BJ (cell line): ENCODE results near the gene SCRT2. TPM values are rescaled to one million over a fixed set of nuclear protein-coding genes. Genes with fewer than 3 reads are reported as not detected.

Source experiments
- CTCF ChIA-PET: fragments of 350-600 bp; formaldehyde crosslinking; extraction: SDS; loops from one replicate; lab custom pipeline; 2021; ENCODE audit warnings: antibody characterized with exemption, inconsistent platforms; lab: Yijun Ruan, JAX
- POLR2A ChIA-PET: fragments of 300-600 bp; sonication (Branson Sonifier 250); formaldehyde crosslinking; extraction: SDS; loops from one replicate; lab custom pipeline; 2021; ENCODE audit warnings: antibody characterized with exemption; lab: Charles Lee
- DNase-seq: peaks from one replicate; pipeline ENCODE4 v3.0.0-alpha.2; 2011; ENCODE audit warnings: low read depth
- H3K27me3 ChIP-seq: 2 replicates; pipeline ENCODE4 v1.6.0; 2011; ENCODE audit warnings: low read length; ENCODE audit not compliant: control insufficient read depth, insufficient read depth
- H3K36me3 ChIP-seq: 2 replicates; pipeline ENCODE4 v1.5.1; 2011; ENCODE audit warnings: low read length; ENCODE audit not compliant: control insufficient read depth, insufficient read depth
- H3K4me3 ChIP-seq: 2 replicates; pipeline ENCODE4 v1.5.1; 2011; ENCODE audit warnings: low read depth, mild to moderate bottlenecking, control low read depth, low read length
- polyA plus RNA-seq: library from polyadenylated mRNA; depleted of rRNA; stranded (reverse); fragments of >200 nt; gene quantifications from 2 replicates; pipeline ENCODE4 v1.2.3, GENCODE V29; 2011
- TF ChIP-seq, protein P1 (sequence below): IDR thresholded peaks from 2 replicates; pipeline ENCODE4 v1.5.1; 2011; ENCODE audit warnings: low read depth, mild to moderate bottlenecking, control low read depth, inconsistent platforms, low read length, moderate library complexity; ENCODE audit not compliant: insufficient read depth

The SCRT2 gene
- polyA plus RNA-seq, 1 experiment = not detected

DNA sequence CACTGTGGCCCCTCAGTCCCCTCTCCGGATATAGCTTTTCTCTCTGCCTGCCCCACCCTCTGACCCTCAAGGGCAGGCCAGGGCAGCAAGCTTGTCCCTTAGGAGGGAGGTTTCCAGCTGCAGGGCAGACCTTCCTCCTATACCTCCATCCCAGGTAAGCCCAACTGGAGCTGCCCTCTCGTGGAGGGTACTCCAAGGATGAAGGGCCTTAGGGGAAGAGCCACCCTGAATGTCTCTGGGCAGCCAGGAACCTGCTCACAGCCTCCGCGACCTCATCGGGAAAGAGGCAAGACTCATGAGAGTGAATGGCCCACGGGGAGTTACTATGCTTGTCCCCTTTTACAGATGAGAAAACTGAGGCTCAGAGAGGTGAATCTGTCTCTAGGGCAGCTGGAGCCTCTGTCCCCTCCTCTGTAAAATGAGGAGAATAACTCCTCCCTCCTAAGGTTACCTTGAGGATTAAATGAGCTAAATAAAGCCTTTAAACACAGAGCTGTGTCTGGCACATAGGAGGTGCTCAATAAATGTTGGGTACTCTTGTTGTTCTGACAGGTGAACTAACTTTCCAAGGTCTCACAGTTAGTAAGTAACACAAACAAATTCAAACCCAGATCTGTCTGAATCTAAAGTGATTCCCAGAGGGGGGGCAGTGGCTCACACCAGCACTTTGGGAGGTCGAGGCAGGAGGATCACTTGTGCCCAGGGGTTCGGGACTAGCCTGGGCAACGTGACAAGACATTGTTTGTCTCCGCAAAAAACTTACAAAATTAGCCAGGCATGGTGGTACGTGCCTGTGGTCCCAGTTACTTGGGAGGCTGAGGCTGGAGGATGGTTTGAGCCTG is 34.7 kb downstream of the SCRT2 start:
- no peak for DNase-seq
- Histone ChIP-seq H3K36me3 (no peaks in the 10 kb centered on the region; the same call in 1 of the 2 replicates), H3K4me3 (no peak overlapping the region), H3K27me3 (0 out of 2 replicates have a peak, but pooled peaks cover 4% of the 10 kb centered on the region)
- TF ChIP-seq, protein P1, sequence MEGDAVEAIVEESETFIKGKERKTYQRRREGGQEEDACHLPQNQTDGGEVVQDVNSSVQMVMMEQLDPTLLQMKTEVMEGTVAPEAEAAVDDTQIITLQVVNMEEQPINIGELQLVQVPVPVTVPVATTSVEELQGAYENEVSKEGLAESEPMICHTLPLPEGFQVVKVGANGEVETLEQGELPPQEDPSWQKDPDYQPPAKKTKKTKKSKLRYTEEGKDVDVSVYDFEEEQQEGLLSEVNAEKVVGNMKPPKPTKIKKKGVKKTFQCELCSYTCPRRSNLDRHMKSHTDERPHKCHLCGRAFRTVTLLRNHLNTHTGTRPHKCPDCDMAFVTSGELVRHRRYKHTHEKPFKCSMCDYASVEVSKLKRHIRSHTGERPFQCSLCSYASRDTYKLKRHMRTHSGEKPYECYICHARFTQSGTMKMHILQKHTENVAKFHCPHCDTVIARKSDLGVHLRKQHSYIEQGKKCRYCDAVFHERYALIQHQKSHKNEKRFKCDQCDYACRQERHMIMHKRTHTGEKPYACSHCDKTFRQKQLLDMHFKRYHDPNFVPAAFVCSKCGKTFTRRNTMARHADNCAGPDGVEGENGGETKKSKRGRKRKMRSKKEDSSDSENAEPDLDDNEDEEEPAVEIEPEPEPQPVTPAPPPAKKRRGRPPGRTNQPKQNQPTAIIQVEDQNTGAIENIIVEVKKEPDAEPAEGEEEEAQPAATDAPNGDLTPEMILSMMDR = no peak
- ChIA-PET POLR2A (no interaction called here), CTCF (interaction anchor here (0.8 to 2.1 kb wide), 4 partner anchors 11 to 99 kb away, joined by 3 to 4 read pairs (median 4); no protein-coding TSS in a partner anchor)

DNA sequence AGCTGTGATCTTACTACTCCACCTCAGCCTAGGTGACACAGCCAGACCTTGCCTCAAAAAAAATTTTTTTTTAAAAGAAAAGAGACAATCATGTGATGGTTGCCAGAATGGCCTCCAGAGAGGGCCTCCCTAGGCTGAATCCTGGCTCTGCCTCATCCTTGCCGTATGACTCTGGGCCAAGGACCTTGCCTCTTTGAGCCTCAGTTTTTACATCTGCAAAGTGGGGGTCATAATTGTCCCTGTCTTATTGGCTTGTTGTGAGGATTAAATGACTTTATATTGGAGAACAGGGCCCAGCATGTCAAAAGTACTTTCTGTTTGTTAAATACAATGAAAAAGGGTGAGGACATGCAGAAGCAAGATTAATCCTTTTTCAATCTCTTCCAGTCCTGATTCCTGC is 37.0 kb downstream of the SCRT2 start:
- CTCF ChIA-PET = interaction anchor here (1.5 kb wide), 1 partner anchor 9 kb away, joined by 6 read pairs; no protein-coding TSS in a partner anchor
- TF ChIP-seq, protein P1 = no peak
- POLR2A ChIA-PET = no interaction called here
- H3K36me3 ChIP-seq = no peaks in the 10 kb centered on the region
- no peak overlapping the region for H3K4me3 ChIP-seq
- H3K27me3 ChIP-seq = peaks cover 16% of the 10 kb centered on the region; the same call in 1 of the 2 replicates
- DNase-seq = no peak

DNA sequence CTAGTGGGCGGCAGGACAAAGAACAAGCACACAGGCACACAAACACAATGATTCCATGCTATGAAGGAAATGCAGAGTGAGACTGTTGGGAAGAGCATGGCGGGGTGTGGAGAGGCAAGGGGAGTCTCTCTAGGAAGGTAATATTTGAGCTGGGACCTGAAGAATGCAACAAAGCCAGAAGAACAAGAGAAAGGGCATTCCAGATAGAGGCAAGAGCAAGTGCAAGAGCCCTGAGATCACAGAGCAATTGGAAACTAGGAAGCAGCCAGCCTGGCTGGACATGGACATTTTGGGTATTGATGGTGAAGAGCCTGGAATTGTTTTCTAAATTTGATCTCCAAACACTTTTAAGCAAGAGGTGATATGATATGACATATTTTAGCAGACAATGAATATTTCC is 38.0 kb downstream of the SCRT2 start:
- no peak for DNase-seq
- TF ChIP-seq, protein P1 = no peak
- ChIA-PET POLR2A (no interaction called here), CTCF (no interaction called here)
- Histone ChIP-seq H3K27me3 (peaks cover 16% of the 10 kb centered on the region; the same call in 1 of the 2 replicates), H3K36me3 (no peaks in the 10 kb centered on the region), H3K4me3 (no peak overlapping the region)

DNA sequence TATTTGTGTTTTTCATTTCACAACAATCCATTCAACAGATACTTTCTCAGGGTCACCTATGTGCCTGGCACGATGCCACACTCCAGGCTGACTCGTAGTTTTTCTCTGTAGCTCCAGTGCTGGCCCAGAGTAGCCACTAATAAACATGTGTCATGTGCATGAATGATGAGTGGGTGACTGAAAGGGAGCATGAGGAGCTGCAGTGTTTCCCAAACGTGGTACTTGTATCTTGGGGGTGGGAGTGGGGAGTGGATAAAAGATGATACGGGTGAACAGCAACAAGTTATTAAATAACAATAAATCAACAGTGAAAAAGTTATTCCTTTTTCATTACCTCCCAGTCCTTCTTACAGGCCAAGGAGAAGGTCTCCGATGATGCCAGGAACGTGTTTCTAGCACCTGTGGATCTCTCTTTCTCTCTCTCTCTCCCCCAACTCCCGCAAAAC is 39.7 kb downstream of the SCRT2 start:
- H3K27me3 ChIP-seq = peaks cover 16% of the 10 kb centered on the region; the same call in 1 of the 2 replicates
- ChIA-PET POLR2A (no interaction called here), CTCF (no interaction called here)
- TF ChIP-seq, protein P1 = no peak
- no peak for DNase-seq
- no peak overlapping the region for H3K4me3 ChIP-seq
- H3K36me3 ChIP-seq = no peaks in the 10 kb centered on the region
